T-helper 9 cell (primary cell): ENCODE results near the gene ABCB11.
"Not testable (repeated sequence)": the region's sequence is repeated elsewhere in the genome, so short reads cannot be mapped to it uniquely, and the experiment has no call there.

Source experiments
- DNase-seq: peaks from one replicate; pipeline ENCODE4 v3.0.0-alpha.2; 2020
- total RNA-seq, 2 donors: gene quantifications; one replicate each; lab custom pipeline; 2026; lab: John Stamatoyannopoulos, UW

ABCB11 gene
- 0 reads per million in 2 donors for total RNA-seq

DNA sequence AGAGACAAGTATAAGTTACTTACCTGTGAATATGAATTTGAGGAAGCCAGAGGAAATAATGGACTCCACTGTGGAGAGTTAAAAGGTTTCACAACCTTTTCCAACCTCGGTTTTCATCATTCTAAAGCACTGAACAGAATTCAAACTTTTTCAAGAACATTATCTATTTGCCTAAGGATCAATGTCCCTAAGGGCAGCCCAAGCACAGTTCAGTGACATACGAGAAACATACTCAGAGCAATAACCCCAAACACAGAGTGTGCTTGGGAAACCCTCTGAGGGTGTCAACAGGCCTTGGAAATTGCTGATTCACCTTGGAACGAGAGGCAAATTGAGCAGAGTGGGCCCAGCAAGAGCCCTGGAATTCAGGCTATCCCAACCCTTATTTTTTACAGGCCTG is at the start of gene ABCB11:
Gene ABCB11, minus strand, starts transcription at position 123 of the 400 bp plus-strand sequence. CDS start 13,199 bp downstream, outside the sequence.
- DNase-seq: no peak

DNA sequence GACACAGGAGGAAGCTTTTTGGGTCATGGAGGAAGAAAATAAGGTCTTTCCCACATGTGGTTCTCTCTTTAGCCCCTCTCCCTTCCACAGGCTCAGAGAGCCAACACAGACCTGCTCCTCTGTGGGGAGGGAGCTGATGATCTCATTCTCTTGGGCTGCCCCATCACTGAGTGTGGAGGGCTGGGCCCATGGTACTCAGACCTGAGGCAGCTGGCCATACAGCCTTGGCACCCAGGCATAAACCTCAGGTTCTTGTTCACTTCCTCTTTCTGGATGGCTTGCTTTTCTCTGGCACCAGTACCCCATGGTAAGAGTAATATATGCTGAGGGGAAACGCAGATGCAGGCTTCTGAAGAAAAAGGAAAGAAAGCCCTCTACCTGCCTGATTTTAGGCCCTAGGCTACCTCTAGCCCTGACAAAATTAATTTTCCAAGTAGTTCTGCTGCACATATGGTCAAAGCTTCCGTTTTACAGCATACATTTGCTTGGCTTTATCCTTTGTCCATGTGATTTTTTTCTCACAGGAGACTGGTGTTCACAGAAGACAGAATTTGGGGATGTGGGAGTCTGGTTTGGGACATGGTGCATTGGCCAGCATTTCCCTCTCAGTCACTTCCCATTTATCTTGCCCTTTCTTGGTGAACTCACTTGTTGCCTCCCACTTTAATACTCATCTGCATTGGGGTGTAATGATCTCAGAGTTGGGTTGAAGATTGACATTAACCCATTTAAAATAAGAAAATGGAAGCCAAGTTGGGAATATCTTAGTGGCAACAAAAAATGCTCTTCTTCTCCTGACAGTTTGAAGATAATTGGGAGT is 49.3 kb upstream of the ABCB11 start:
- no peak for DNase-seq

DNA sequence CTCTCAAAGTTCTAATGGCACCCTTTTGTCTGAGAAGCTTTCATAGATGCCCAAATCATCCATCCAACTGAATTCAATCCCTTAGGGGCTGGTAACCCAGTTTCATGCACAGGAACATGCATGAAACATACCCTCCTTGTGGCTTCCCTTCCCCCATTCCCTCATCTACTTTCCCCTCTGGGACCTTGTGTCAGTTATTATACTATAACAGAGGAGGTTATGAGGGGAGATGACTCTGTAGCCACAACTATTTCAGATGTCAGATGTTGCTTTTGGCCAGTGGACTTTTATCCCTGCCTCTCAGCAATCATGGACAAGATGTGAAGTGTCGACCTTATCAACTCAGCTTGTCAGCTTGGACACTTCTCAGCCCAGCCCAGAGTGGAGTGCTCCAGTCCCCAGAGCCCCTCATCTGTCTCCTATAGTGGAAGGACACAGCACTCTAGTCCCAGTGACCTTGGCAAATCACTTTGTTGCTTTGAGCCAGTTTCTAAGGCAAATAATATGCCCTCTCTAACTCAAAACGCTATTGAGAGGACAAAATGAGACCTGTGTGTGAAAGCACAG is 46.6 kb upstream of the ABCB11 start:
- DNase-seq: no peak

DNA sequence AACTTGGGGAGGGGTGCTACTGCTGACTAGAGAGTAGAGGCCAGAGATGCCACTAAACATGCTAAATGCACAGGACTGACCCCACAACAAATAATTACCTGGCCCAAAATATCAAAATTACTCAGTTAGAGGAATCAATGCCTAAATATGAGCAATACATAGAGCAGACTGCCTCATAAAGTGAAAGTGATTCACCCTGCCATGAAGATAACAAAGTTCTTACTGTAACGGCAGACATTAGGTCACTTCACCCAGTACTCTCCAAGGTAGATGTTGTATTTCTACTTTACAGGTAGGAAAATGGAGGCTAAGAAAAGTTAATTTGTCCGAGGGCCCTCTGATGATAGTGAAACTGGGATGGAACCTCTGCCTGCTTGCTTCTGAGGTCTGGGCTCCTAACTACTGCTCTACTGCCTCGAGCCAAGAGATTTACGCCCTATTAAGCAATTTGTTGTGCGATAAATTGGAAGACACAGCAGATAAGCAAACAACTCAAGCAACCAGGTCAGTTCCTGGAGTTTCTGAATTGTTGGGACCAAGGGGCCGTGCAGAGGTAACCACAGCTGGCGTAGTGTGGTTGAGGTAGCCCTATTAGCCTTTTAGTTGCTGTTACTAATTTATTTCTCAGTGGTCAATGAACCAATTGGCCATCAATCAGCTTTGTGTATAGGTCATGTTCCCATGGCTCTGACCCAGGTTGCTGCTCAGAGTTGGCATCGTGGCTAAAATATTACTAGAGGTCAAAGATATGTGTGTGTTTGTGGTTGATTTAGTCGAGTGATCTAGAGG is 43.0 kb upstream of the ABCB11 start:
- DNase-seq: no peak

DNA sequence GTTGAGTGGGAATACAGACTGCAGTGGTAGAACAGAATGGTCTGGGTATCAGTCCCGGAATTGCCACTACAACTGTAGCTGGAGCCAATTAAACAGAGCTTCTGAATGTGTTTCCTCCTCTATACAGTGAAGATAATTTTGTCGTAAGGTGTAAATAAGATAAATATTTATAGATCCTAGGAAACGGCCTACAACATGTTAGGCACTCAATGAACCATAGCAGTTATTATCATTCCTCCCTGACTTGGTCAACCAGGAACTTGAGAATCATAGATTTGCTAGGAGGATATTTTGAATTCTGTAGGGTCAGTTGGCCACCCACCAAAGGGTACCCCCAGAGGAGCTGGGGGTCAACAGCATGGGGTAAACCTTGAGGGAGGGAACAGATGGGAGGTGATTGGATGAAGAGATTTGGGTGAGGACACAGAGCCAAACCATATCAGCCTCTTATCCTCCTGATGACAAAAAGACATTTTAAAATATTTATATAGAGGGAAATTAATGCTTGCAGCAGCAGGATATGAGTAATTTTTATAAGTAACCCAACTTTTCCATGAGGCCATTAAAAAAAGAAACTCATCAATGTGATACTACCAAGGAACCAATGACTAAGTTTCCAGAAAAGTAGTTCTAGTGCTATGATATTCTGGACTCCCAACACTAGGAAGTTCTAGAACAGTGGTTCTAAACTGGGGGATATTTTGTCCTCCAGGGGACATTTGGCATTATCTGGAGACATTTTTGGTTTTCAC is 42.3 kb upstream of the ABCB11 start:
- DNase-seq: no peak

DNA sequence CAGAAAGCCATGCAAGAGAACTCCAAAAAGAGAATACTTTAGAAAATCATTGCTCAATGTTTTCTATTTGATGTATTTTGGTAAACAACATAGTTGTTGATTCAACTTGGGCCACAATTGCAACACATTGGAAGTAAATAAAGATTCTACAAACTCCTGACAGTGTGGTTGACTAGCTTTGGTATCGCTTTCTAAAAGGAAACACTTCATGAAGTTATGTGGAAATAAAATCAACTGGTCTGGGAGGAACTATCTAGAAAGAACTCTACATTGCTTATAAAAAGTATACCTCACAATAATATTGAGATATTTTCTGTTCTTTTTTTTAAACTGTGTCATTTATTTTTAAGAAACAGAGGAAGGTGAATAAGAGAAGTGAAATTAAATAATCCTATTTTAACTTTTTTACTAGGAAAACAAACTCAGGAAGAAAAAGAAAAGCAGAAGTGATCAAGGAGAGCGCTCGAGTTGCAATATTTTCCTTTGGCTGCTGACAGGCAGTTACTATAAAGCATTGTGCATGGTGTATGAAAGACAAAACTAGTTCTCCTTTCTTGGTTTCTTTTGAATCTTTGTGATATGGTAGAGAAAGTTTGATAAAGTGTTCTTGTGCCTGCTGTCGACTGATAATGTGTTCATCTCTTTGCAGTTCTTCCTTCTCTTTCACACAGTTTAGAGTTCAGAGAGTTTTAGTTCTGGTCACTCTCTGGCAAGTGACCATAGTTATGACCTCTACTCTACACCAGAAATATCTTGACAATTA is 41.2 kb upstream of the ABCB11 start:
- no peak for DNase-seq

DNA sequence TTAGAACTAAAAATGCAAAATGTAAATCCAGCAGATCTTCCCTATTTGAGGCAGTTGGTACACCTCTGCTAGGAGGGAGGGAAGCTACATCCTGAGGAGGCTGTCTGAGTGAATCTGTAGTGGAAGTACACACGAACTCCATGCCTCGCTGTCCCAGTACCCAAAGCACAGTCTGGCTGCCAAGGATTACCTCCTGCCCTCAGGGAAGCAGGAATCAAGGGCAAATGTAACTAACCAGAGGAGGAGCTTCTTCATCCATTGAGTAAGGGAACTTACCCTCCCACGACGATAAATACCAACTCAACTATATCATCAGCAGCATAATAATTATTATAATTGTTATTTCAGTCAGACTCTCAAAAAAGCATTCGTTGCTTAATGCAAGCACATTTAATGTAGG is 40.3 kb upstream of the ABCB11 start:
- no peak for DNase-seq

DNA sequence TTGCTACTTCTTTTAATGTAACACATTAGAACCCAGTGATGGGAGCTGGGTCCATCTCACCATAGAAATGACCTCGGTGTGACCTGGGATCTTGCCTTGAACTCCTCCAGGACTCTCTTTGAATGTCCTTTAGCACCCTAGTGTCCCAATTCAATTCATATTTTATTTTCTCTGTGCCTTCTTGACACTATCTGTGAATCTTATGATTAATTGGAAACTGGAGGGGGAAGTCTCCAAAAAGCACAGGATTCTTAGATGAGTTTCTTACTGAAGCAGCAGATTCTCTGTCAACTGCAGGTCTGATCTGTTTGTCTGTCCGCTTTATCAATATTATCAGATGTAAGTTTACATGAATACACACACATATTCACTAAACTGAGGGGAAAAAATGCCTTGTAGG is 38.7 kb upstream of the ABCB11 start:
- DNase-seq: no peak

DNA sequence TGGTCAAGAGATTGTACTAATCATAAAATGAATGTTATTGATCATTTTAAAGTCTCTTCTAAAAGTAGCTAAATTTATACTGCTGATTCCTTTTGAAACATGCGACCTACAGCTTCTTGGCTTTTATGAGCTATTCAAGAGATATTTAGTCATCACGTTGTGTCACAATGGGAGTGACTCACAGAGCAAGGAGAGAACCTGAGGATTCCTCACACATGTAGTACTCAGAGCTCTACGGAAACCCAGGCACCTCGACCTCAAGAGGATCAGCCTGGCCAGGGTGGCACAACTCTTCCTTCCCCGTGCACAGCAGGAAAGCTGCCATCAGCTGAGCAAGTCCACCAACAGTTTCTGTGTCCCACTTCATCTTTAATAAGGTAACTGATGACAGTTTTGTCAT is 38.2 kb upstream of the ABCB11 start, which contains the start of gene DHRS9:
Gene DHRS9, plus strand, starts transcription at position 223 of the 400 bp plus-strand sequence. CDS start 12,019 bp downstream, outside the sequence.
- DNase-seq: no peak

DNA sequence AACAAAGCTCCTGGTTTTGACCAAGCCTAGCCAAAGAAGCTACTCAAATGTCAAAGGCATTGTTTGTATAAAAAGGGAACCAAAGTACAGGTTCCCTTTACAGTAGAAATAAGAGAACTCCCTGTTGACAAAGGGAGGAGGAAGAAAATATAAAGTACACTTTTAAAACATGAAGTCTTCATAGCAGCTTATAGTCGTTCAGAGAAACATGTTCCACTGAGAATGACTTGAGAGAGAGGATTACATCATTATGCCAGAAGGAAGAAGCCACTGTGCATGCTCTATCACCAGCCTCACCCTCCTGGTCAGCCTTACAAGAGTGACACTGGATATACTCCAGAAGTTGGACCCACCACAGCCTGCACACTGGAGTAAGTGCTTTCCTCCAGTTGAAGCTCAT is 35.8 kb upstream of the ABCB11 start:
- no peak for DNase-seq

DNA sequence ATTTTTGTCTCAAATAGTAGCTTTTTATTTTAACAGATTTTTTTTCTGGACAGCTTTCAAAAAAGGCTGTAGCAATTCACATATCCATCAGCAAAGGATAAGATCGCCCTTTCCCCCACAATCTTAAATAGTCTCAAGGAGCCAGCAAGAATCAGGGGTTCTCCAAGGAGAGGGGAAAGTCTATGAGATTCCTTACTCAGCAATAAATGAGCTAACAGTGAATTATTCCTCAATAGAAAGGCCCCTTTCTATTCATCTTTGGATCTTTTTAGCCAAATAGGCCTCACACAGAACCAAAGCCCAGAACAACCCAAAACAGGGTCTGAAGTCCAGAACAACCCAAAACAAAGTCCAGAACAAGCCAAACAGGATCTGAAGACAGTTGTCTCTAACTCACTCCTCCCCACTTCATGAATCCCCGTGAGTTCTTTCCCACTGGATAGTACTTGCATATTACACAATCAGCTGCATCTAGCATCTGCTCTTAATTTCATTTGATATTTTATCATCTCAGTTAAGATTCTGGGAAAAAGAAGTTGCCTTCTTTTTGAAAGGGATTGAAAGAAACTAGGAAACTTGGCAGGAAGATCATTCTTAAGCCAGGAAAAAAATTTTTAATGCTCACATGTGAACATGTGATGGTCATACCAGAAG is 34.9 kb upstream of the ABCB11 start:
- no peak for DNase-seq

DNA sequence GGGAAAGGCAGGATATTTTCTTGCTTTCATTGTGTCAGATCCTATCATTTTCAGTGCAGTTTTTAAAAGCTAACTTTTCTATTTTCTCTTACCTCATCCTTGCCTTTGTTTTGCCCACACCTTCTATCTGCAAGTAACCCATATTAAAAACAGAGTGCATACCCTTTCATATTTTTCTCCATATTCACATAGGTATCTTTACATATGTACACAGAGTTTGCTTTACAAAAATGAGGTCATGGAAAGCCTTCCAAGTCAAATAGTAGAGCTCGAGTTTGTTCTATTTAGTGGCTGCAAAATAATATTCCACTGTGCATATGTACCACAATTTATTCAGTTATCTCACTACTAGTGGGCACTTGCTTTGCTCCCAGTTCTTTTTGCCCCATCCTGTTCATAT is 34.3 kb upstream of the ABCB11 start:
- DNase-seq: no peak

DNA sequence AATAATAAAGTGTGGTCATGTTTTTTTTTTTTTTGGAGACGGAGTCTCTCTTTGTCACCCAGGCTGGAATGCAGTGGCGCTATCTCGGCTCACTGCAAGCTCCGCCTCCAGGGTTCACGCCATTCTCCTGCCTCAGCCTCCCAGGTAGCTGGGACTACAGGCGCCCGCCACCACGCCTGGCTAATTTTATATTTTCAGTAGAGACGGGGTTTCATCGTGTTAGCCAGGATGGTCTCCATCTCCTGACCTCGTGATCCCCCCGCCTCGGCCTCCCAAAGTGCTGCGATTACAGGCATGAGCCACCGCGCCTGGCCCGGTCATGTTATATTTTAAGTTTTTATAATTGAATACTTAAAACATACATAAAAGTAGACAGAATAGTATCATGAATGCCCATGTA is 33.1 kb upstream of the ABCB11 start:
- not testable (repeated sequence) for DNase-seq

DNA sequence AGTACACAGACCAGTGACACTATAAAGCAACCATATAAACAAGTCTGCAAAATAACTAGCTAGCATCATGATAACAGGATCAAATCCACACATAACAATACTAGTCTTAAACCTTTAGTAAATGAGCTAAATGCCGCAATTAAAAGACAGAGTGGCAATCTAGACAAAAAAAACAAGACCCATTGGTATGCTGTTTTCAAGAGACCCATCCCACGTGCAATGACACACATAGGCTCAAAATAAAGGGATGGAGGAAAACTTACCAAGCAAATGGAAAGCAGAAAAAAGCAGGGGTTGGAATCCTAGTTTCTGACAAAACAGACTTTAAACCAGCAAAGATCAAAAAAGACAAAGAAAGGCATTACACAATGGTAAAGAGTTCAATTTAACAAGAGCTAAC is 23.5 kb upstream of the ABCB11 start:
- DNase-seq: not testable (repeated sequence)

DNA sequence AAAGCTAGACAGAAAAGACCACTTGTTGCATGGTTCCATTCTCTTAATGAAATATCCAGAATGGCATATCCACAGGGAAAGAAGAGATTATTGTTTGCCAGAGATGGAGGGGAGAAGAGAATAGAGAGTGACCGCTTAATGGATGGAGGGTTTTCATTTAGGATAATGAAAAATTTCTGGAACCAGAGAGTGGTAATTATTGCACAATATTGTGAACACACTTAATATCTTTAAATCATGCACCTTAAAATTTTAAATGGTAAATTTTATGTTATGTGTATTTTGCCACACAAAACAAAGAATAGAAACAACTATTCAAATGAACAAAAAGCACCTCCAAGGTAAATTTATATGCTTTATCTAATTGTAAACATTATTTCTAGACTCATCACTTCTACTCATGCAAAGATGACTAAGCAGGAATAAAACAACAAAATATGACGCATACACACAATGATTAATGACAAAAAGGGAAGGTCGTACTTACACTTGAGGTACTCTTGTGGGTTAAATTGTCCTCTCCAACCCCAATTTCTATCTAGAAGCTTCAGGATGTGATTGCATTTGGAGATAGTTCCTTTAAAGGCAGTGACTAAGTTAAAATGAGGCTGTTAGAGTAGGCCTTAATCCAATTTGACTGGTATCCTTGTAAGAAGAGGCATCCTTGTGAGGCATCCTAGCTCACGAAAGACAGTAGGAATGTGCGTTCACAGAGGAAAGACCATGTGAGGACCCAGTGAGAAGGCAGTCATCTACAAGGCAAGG is 19.5 kb upstream of the ABCB11 start:
- DNase-seq: no peak

DNA sequence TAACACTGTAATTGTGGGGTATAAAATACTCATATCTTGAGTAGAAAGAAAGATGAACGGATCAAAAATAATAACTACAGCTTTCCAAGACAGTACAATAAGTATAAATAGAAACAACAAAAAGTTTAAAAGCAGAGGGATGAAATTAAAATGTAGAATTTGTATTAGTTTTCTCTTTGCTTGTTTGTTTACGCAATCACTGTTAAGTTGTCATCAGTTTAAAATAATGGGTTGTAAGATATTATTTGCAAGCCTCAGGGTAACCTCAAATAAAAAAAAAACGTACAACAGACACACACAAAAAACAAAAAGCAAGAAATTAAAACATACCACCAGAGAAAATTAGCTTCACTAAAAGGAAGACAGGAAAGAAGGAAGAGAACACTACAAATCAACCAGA is 18.0 kb upstream of the ABCB11 start:
- DNase-seq: no peak

DNA sequence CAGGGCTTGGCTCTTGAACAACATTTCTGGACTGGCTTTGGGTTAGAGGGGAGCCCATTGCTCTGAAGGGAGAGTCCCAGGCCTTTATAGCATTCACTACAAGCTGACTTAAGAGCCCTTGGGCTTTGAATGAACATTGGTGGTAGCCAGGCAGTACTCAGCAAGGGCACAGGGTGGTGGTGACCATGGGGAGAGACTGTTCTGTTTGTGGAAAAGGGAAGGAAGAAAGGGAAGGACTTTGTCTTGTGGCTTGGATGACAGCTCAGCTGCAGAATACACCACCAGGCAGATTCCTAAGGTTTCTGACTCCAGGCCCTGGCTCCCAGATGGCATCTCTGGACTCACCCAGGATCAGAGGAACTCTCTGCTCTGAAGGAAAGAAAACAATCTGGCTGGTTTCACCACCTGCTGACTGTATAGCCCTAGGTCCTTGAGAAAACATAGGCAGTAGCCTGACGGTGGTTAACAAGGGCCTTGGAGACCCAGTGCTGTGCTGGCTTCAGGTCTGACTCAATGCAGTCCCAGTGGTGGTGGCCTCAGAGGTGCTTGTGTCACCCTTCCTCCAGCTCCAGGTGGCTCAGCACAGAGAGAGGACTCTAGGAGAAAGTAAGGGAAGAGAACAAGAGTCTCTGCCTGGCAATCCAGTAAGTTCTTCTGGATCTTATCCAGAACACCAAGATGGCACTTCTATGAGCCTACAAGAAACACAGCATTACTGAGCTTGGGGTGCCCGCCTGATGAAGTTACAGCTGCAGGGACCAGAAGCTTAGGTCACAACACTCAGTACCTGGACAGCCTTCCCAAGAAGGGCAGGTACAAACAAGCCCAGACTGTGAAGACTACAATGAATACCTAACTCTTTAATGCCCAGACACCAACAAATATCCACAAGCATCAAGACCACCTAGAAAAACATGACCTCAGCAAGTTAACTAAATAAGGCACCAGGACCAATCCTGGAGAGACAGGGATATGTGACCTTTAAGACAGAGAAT is 16.4 kb upstream of the ABCB11 start:
- no peak for DNase-seq

DNA sequence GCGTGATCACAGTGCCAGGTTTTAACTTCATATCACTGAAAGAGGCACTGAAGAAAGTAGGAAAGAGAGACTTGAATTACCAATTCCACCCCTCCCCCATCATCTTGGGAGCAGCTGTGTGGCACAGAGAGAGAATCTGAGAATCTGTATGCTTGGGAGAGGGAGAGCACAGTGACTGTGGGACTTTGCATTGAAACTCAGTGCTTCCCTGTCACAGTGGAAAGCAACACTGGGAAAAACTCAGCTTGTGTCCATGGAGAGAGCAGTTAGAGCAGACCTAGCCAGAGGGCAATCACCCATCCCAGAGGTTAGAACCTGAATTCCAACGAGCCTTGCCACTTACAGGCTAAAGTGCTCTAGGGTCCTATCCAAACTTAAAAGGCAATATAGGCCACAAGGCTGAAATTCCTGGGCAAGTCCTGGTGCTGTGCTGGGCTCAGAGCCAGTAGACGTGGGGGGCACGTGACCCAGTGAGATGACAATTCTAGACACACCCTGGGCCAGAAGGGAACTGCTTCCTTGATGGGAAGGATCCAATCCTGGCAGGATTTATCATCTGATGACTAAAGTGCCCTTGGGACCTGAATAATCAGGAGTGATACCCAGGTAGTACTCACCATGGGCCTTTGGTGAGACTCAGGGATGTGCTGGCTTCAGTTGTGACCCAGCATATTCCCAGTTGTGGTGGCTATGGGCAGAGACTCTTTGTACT is 15.5 kb upstream of the ABCB11 start:
- no peak for DNase-seq

DNA sequence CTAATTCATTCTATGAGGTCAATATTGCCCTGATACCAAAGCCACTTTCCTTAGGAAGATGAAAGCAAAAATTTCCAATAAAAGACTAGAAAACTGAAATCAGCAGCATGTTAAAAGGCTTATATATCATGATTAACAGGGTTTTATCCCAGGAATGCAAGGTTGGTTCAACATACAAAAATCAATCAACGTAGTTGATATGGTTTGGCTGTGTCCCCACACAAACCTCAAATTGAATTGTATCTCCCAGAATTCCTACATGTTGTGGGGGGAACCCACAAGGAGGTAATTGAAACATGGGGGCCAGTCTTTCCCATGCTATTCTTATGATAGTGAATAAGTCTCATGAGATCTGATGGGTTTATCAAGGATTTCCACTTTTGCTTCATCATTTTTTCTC is 11.7 kb upstream of the ABCB11 start:
- no peak for DNase-seq
